HCEC 1CT (cell line): ENCODE results near the gene SLC38A5.

Experiments used
- DNase-seq: peaks from one replicate; pipeline ENCODE4 v3.0.0-alpha.2; 2017

The SLC38A5 gene

DNA sequence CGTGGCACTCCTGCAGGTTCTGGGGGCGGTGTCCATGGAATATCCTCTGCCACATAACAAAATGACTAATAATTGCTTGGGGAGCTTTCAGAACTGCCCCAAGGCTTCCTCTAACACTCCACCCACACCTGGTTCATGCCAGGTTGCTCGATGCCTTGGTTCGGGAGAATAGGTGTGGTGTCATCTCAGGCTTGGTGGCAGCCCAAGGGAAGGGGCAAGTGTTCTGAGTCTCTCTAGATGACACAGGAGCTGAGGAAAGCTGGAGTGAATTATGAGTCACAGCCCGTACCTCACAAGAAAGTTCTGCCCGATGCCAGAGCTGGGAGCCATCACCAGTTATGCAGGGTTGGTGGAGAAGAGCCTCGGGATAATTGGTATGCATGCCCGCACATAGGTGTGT is 20.6 kb upstream of the SLC38A5 start:
- no peak for DNase-seq

DNA sequence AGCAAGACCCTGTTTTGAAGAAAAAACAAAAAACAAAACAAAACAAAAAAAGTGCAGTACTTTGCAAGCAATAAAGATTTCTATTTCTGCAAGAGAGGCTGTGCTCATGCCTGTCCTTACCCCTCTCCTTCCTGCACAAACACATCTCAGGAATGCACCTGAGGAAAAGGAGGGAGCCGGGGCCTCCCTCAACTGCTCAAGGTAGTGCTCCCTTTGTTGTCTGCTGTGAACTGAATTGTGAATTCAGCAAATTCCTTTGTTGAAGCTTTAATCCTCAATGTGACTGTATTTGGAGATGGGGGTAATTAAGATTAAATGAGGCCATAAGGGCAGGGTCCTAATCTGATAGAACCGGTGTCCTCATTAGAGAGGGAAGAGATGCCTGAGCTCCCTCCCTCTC is 19.8 kb upstream of the SLC38A5 start:
- DNase-seq: no peak

DNA sequence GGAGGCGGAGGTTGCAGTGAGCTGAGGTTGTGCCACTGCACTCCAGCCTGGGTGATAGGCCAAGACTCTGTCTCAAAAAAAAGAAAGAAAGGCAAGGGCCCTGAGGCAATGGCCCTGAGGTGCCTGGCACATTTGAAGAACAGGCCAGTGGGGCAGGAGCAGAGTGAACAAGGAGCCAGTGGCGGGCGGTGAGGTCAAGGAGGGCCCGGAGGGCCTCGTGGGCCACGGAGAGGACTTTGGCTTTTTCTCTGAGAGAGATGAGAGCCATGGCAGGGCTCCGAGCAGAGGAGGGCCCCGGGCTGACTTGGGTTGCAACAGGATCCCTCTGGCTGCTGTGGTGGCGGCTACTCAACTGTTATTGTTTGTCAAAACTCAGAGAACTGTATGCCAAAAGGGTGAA is 19.2 kb upstream of the SLC38A5 start:
- DNase-seq: no peak

DNA sequence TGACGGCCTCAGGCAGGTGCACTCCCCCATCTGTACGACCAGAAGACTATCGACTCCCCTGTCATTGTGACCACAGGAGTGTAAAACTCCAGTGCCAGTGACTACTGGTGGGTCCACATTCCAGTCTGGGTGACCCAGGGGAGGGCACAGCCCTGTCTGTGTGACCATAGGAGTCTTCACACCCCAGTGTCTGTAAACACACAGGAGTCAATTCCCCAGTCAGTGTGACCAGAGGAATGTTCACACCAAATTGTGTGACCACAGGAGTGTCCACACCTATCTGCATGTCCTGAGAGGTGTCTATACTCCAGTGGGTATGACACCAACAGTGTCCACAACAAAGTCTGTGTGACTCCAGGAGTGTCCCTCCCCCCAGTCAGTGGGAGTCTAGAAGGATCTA is 18.0 kb upstream of the SLC38A5 start:
- no peak for DNase-seq

DNA sequence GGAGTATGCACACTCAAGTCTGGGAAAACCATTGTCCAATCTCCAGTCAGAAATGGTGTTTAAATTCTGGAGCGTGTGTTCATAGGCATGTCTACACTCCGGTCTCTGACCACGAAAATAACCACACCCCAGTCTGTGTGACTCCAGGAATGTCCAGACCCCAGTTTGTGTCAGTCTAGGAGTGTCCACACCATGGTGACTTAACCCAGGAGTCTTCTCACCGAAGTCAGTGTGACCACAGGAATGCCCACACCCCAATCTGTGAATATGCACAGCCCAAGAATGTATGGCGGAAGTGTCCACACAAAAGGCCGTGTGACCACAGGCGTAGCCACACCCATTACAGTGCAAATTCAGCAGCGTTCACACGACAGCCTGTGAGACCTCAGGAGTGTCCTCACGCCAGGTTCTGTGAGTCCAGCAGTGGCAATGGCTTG is 17.3 kb upstream of the SLC38A5 start:
- DNase-seq: peak; percentile 95

DNA sequence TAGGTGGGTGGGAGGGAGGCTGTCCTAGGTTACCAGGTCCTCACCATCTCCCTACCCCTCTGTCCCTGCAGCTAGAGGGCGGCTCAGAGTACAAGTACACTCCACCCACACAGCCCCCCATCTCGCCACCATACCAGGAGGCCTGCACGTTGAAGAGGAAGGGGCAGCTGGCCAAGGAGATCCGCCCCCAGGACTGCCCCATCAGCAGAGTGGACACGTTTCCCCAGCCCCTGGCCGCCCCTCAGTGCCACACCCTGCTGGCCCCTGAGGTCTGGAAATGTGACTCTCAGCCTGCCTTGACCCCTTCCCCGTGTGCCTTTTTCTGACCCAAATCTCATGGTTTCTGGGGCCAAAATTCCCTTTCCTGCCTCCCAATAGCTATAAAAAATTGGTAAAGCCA is 12.5 kb upstream of the SLC38A5 start:
- DNase-seq: no peak

DNA sequence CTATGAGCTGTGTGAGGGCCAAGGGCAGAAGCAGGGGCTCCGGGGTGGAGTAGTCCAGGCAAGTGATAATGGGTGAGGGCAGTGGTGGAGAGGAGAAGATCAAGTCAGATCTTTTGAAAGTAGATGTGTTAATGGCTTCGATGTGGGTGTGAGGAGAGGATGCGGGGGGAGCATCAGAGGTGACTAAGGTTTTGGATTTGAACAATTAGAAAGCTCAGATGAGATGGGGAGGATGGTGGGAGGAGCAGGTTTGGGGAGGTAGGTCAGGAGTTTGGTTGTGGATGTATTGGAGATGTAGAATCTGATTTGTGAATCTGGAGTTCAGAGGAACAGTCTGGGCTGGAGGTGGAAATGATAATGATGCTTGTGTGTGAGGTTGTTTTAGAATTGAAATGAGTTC is 10.5 kb upstream of the SLC38A5 start:
- DNase-seq: no peak

DNA sequence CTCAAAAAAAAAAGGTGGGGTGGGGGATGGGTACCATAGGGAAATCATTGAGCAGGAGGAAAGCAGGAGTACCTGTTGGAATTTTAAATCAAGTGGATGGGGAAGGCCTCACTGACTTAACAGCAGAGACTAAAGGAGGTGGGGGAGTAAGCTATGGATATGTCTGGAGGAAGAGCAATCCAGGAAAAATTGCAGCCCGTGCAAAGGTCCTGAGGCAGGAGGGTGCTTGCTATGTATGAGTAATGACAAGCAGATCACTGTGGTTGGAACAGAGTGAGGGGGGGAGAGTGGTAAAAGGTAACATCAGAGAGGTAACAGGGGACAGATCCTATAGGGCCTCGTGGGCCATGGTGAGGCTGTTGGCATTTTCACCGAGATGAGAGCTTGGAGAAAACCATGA is 10.1 kb upstream of the SLC38A5 start:
- no peak for DNase-seq

DNA sequence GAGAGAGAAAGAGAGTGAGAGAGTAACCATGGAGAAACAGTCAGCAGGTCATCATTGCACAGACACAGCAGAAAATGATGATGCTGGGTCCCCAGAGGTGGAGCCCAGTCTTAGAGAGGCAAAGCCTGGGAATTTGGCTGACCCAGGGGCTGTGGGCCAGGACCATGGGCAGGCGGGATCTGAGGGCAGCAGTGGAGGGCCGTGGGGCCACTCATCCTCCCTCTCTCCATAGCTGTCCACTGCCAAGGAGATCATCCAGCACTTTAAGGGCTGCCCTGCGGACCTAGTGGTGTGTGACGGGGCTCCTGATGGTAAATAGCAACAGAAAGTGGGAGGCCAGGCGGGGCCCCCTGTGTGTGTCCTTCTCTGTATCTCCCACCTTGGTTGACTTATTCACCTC is 8.7 kb upstream of the SLC38A5 start:
- no peak for DNase-seq

DNA sequence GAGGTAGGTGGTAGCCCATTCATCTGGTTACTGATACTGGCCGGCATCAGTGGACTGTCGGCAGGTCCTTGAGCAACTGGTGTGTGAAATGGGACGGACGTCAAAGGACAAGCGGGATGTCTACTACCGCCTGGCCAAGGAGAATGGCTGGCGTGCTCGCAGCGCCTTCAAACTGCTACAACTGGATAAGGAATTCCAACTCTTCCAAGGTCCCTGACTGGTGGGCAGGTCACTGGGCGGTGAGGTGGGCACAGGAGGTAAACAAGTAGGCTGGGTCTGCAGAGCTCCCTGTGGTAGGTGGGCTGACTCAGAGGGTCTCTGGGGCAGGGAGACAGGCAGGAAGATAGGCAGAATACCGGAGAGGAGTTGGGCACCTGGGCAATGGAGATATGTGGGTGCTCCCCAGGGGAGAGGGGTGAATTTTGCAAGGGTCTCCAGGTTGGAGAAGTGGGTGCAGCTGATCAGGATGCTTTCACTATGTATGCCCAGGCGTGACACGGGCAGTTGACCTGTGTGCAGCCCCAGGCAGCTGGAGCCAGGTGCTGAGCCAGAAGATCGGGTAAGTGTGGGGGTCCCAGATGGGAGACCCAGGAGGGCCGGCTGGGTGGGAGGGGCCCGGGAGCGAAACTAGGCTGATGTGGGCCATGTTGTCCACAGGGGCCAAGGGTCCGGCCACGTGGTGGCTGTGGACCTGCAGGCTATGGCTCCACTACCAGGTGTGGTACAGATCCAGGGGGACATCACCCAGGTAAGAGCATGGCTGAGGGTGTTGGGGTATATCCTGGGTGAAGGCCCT is 8.1 kb upstream of the SLC38A5 start:
- no peak for DNase-seq

DNA sequence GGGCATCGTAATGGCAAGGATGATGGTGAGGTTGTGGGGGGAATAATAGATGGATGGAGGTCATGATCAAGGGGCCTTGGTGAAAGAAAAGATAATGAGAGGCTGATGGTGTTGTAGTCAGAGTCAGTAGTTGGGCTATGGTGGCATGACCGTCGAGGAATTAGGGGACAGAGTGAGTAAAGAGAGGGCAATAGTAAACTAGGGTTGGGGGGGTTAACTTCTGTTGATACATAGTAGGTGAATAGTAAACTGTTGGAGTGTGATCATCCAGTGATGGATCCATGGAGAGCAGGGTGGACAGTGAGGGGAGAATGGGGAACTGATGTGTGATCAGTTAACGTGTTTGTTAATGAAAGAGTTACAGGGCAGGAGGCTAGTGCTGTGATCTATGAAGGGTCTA is 6.9 kb upstream of the SLC38A5 start:
- no peak for DNase-seq

DNA sequence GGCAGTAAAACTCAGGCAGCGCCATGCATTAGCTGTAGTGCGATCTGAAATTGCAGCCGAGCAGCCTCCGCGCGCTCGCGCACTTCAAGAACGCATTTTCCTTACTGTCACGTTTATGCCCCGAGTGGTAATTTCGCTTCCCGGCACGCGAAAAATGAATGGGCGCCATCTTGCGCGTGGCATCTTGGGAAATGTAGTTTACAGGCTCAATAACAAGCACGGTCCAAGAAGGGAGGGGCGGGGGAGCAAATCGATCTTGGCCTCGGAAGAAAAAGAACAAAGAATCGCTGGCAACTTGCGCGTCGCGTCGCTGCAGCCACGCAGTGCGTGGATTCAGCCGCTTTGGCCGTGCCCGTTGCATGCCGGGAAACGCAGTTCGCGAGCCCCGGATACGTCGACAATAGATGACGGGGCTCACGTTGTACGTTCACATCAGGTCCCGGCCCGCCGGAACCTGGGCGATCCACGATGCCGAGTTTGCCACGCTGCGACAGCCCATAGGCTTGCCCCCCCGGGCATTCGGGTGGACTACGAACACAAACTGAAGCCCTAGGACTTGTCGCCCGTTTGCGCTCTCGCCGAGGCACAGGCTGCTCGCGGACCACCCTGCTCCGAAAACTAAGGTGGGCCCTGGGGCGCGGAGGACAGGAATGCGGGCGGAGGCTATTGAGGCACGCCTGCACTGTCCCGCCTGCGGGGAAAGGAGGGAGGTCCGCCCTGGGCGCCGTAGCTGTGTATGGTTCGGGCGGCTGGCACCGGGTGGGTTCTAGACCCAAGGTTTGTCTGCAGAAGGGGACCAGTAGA is 5.9 kb upstream of the SLC38A5 start, which contains the start of gene FTSJ1:
FTSJ1 (plus strand) TSS at position 426 of the 804 bp plus-strand sequence. CDS start 1,849 bp downstream, outside the sequence.
- DNase-seq: peak; percentile 90

DNA sequence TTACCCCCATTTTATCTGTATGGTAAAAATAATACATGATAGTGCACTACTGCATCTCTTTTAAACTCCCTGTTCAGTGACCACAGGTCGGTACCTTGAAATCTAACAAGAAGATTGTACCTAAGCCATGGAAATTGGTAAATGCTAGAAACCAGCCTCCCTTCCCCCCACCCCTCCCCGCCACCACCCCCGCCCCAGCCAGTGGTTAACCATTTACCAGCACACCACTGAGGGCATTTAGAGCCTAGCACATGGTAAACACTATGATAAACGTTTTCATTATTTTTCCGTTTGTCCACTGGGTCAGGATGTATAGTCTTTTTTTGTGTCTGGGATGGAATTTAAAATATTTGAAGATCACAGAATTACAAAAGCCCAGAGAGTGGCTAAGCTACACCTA is 5.2 kb upstream of the SLC38A5 start:
- DNase-seq: no peak

DNA sequence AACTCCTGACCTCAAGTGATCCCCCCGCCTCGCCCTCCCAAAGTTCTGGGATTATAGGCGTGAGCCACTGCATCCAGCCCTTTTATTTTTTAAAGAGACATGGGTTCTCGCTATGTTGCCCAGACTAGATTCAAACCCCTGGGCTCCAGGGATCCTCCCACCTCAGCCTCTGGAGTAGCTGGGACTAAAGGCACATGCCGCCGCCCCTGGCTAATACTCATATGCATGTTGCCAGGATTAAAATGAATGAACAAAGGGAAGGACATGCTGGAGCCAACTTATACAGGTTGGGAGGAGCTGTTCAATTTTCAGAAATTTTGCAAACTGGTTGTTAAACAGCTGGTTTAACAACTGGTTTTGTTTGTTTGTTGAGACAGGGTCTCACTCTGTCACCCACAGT is 4.5 kb upstream of the SLC38A5 start:
- no peak for DNase-seq

DNA sequence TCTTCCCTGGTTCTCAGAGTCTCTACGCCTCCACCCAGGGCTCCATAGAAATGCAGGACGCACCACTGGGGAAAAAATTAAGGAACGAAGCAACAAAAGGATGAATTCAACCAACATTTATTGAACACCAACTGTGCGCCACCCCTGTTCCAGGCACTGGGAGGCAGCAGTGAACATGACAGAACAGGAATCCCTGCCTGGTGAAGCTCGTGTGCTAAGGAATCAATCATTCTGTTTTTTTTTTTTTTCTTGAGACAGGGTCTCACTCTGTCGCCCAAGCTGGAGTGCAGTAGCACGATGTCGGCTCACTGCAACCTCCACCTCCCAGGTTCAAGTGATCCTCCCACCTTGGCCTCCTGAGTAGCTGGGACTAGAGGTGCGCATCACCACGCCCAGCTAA is 4.1 kb upstream of the SLC38A5 start:
- DNase-seq: no peak

DNA sequence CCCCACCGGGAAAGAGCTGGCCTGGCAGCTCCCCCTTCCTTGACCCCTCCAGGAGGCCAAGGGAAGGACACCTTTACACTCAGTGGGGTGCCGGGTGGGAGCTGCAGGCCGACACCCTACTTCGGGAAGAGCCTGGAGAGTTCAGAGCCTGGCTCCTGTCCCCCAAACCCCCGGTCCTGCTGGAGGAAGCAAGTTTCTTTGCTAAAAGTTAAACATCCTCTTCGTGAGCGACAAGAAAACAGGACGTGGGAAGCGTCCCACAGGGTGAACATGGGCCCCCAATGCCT is 3.6 kb upstream of the SLC38A5 start:
- no peak for DNase-seq

DNA sequence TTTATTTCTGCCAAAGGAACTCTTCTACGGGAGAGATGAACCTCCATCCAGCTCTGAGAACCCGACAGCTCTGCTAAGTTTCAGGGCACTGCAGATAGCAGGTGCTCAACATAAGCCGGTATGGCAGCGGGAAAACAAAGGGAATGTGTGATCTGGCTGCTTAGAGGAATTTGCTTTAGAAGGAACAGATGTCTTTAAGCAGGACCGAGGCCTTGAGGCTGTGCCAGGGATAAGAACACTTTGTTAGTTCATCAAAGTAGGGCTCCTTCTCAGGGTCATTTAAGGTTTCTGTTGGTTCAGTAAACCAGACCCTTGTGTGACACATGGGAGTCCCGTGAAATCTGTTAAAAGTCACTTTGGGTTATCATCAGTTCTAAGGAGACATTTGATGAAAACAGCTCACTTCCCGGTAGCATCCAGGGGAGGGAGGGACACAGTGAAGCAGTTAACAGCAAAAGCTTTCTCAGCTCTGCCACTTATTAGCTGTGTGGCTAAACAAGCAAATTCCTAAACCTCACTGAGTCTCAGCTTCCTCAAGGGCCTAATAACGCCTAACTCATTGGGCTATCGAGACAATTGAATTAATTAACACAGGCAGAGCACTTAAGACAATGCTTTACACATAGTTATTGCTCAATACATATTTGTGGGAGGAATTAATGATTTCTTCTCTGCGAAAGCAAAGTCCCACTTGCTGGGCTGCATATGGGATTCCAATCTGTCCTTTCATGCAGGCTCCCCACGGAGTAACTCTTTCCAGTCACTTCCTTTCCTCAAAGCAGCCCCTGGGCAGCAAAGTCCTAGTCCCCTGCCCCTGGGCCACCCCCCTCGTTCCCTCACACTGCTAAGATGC is 3.0 kb upstream of the SLC38A5 start:
- DNase-seq: no peak

DNA sequence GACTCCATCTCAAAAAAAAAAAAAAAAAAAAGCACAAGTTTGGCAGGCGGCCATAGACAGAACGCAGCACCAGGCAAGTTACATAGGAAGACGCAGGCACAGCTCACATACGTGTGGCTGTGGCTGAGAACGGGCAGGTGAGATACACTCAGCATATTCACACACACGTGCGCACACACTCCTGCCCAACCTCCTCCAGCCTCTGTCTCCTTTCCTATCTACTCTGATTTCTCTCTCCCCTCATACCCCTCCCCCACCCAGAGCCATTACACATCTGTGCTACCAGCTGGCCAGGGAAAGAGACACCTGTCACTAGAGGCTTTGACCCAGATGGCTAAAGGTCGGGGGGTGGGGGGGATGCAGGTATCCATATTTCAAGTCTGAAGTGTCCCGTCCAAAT is 2.2 kb upstream of the SLC38A5 start:
- no peak for DNase-seq

DNA sequence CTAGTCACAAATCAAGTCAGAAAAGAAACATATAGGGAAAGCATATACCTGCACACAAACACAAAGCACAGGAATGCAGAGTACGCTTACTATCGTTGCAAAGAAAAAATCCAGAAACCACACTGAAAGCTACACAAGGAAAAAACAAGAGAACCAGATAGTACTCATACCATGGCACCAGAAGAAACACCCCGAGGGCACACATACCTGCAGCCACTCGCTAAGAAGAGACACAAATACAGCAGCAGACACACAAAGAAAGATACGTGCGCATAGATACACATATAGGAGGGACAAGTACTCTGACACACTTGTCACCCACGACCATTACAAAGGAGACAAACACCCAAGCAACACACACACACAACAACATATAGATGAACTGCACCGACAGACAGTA is 1.4 kb upstream of the SLC38A5 start:
- no peak for DNase-seq

DNA sequence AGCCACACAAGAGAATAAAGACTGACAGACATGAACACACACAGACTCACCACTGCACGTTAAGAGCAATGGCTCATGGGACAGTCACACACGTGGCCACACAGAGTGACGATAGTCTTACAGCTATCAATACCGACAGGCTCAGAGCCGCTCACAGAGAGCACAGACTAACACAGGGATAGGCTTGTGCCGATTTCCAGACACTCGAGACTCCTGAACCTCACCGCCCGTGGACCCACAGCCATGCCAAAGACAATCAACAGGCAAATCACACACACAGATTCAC is 716 bp upstream of the SLC38A5 start:
- no peak for DNase-seq

DNA sequence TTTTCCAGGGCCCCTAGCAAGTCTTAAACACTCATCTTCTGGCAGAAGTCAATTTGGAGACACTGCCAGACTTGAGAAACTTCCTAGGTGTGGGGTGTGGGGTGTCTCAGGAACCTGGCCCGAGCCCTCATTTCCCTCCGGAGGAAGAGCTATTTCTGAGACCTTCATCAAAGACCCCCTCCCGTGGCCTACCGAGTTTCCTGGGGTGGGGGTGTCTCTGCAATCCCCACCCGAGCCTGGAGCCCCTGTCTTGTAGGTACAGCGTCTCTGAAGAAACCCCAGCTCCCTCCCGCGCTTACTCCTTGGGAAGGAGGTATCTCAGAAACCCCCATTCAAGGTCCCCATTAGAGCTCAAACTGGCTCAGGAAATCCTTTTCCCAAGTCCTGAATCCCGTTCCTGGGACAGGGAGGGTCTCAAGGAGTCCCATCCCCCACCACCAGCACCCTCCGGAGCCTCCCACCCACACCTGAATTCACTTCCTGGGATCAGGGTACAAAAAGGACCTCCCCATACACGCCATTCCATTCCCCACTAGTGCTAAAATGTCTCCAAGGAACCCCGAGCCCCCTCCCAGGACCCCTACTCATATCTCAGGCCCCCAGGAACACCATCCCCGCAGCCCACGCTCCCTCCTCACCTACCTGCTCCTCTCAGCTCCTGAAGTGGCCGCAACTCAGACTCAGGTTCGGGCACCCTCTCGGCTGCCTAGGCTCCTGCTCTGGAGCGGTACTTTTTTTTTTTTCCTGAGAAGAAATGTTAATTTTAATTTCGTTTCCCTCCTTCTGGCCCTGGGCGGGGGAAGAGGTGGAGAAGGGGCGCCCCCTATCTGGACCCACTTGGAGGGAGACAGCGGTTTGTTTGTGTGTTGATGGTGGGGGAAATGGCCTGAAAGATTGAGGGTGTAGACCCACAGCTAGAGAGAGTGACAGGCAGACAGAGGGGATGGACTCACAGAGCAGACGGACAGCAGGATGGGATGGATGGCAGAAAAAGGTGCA is 1.1 kb downstream of the SLC38A5 start:
- DNase-seq: no peak

DNA sequence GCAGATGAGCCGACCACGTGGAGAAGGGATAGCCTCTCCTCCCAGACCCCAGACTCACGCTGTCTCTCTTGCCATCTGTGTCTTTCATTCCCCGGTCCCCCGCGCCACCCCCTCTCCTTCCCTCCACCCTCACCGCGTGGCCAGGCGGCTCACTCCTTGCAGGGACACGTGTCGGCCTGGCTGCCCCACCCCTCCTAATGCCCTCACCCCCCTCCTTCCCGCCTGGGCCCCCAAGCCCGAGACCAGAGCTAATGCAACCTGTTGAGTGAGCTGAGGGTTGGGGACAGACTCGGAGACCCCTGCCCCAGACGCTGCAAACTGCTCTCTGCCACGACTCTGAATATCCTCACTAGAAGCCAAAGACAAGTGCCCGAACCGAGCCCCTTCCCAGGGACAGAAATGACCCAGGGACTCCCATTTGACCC is 1.8 kb downstream of the SLC38A5 start:
- peak; percentile 20 for DNase-seq
